NCI-H82 (cell line): Measurements from ENCODE around the gene ZNF423.

Source experiments
- DNase-seq: peaks from one replicate; lab custom pipeline; 2025; lab: John Stamatoyannopoulos, UW

The ZNF423 gene

DNA sequence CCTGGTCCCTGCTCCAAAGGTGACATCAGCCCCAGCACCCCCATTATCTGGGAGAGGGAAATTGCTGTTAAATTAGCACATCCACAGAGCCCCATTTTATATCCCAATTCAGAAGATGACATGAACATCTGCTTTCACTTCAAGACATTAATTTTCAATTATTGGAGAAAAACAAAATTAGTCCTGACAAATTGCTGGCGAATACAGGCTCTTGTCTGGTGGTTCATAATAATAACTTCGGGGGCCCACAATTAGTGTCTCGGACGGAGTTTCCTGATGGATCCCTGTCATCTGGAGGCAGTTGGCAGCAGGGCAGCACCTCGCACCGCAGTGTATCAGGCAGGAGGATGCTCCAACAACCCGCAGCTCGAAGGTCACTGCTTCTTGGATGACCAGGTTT lies 7.4 kb downstream of the ZNF423 start:
- no peak for DNase-seq

GRCh38 chr16:49846800-49847199 lies 9.1 kb downstream of the ZNF423 start:
- no peak for DNase-seq

DNA sequence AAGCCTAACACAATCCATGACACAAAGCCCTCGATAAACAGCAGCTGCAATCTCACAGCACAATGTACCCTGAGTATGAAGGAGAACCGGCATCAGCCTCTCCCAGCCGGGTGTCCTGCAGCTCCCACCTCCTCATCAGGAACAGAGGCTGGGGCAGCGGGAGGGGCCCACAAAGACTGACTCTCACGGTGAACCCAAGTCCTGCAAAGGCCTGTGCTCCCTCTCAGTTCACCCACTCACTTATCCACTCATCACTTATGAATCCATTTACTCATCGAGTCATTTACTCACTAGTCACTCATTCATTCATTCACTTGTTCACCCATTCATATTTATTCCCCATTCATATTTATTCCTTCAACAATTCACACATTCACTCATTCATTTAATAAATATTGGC lies 11.6 kb downstream of the ZNF423 start:
- DNase-seq = no peak

DNA sequence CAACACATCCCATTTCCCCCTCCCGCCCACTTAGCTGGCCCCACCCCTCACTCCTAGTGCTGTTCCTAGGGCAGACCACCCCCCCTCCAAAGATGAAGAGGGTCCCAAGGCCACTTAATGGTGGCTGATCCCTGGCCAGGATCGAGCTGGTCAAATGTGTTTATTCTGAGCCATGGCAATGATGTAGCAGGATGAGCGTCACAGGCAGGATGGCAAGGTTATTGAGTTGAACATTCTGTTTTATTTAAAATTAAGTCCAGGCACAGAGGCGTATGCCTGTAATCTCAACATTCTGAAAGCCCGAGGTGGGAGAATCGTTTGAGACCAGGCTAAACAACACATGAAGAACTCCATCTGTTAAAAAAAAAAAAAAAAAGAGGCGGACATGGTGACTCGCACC lies 12.2 kb downstream of the ZNF423 start:
- no peak for DNase-seq

DNA sequence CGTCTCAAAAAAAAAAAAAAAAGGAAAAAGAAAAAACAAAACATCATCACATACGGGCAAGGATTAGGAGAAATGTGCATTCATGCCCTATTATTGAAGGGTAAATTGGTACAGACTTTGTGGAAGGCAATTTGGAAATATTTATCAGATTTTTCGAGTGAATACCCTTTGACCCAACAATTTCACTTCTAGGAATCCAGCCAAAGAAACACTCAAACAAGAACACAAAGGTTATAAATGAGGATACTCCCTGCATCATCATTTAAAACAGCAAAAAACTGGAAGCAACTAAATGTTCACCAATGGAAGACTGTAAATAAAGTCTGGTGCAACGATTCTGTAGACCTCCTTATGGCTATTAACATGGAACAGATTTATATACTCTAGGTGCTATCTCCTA lies 12.9 kb downstream of the ZNF423 start:
- no peak for DNase-seq

DNA sequence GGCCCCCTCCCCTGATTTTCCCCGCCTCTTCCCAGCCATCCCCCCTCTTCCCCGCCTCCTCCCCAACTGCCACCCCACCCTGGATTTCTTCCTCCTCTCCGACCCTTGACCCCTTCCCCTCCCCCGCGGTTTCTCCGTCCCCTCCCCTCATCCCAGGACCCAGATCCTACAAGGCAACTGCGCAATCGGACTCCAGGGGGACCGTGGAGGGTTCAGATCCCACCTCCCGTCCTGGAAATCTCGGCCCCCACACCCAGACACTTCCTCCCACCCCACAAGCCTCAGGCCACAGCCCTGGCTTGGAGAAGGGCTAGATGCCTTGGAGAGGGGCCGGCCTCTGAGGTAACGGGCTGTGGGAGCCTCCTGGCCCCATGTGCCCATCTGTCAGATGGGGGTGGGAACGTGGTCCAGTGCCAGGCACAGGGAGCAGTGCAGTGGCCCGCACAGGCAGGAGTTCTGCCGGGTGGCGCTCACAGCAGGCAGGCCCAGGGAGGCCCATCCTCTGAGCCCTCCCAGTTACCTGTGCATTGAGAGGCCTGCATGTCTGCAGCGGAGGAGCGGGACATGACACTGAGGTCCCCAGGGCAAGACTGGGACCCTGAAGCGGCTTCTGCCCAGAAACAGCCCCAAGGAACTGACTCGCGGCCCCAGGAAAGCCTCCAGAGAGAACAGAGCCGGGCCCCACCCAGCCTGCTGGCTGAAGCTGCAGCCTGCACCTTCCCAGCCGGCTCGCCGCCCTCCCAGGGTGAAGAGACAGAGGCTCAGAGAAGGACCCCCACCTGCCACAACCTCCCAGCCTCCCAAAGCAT lies 16.7 kb downstream of the ZNF423 start:
- DNase-seq = no peak

DNA sequence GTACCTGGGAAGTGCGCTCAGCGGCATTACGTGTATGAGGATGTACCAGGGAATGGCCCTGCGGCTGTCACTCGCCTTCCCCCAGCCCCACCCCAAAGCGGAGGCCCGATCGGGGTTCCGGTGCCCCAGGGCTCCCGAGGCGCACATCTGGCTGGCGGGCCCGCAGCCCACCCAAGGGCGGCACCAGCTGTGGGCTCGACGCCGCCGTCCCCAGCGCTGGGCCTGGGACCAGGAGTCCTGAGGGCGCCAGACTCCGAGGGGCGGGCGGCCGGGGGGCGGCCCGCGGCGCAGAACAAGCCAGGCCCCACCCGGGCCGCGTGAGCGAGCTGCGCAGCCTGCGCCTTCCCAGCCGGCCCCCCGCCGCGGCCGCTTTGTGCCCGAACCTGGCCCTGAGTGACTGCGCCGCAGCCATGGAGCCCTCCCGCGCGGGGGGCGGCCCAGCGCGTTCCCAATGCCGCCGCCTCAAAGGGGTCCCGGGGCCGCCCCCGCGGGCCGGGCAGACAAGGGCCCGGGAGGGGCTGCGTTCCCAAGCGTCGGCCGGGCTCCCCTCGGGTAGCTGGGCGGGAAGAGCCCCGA lies 17.4 kb downstream of the ZNF423 start:
- no peak for DNase-seq

- DNase-seq = no peak
Observed at GRCh38 chr16:49837688-49838410, 18.1 kb downstream of the ZNF423 start.

- DNase-seq = no peak
Observed at GRCh38 chr16:49836668-49837067, 19.2 kb downstream of the ZNF423 start.

- peak; percentile 47 for DNase-seq
Observed at GRCh38 chr16:49836218-49836617, 19.7 kb downstream of the ZNF423 start.

DNA sequence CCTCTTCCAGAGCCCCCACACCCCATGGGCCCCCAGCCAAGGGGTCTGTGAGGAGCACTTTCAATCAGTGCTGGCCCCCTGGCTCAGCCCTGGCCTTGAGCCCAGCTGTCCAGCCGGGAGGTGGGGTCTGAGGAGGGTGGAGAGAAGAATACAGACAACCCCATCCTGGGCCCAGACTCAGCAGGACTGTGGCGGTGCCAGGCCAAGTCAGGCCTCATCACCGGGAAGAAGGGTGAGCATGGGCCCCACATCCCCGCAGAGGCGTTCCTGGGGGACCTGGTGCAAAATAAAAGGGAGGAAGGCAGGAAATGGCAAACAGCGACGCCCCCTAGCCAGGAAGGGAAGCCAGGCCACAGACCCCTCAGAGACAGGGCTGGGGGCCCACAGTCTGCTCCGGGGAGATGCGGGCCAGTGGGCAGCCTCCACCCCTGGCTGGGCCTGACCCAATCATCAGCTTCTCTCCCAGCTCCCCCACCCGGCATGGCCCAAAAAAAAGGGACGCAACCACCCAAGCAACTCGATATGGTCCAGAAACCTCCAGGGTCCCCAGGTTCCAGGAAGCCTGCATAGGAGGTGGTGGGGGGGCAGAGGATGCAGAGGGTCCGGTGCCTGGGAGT lies 20.6 kb downstream of the ZNF423 start:
- DNase-seq = peak; percentile 38

DNA sequence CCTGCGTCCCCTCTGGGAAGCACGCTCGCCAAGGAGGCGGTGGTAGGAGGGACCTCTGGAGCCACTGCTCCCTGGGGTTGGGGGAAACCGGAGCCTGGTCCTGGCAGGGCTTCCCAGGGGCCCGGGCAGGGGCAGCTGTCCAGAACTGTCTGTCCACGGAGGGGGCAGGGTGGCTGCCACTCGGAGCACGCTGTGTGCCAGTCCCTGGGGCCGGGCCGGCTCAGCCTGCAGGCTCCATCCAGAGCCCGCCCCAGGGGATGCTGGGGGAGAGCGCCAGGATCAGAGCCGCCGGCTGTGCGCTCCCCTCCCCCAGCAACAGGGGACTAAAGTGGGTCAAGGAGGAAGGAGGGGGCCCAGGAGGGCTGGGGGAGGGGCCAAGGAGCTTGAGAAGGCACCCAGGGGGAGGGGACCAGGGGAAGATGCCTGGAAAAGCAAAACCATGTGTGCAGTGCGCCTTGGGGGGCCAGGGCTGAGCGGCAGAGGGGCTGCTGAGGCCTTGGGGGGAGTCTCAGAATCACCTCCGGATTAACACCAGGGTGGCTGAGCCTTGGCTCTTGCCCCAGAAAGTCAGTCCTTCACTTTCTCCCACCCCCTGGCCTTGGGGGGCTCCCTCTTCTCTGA lies 21.3 kb downstream of the ZNF423 start:
- DNase-seq = peak; percentile 94

- DNase-seq = peak; percentile 37
Observed at GRCh38 chr16:49833796-49834530, 21.9 kb downstream of the ZNF423 start.

GRCh38 chr16:49833085-49833484 lies 22.8 kb downstream of the ZNF423 start:
- no peak for DNase-seq

DNA sequence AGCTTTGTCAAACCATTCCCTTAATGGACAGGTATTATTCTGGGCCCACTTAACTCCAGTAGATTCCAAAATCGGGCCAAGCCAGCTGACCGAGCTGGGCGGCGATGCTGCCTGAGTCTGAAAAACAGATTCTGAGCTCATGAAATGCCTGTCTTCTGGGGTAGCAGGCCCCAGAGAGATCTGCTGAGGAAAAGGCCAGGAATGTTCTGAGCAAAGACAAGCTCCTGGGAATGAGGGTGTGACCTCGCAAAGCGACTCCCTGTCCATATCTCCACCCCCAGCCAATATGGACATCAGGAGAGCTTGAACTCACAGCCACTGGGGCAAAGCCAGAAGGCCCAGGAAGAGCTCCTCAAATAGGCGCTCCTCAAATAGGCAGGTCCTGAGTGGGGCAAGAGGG lies 23.7 kb downstream of the ZNF423 start:
- DNase-seq = no peak

DNA sequence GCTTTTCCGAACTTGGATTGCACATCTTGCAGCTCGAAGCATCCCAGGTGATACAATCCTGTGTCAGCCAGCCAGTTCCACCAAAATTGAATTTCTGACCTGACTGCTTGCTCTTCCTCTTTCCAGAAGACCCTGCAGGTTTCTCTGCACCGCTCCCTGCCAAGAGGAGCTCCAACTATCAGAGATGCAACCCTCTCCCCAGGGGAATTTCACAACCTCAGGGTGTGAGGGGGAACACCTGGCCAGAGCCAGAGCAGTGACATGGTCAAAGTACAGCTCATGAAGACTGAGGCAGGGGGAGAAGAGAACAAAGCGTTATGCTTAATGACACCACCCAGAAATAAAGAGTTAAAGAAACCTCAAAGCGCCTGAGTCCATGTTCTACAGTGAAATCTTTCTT lies 25.0 kb downstream of the ZNF423 start:
- DNase-seq = no peak

DNA sequence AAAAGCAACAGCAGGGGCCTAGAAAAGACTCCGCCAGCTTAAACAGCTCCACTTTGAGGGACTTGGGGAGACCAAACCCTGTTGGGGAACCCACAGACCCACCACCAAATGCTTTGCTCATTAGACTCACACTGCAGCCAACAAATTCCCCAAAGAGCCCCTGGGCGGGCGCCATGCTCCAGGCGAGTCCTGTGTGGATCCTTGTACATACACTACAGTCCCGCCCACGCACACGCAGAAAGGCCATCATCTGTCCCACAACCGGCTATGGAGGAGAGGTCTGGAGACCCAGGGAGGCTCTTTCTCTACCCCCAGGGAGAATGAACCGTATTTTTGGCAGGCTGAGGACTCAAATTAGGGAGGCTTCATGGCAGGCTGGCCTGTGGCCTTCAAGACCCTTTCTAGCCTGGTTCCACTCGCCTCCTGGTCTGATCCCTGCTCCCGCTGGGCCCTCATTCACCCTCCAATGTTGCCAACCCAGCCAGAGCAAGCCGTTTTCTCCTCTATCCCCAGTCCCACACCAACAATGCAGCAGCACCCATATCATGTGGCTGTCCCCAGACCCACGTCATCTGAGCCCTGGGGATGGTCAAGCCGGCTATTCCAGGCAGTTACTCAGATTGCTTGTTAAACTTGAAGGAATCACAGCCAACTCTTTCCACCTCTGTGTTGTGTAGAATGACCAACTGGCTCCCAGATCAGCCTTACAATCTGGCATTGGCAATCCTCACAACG lies 27.2 kb downstream of the ZNF423 start:
- DNase-seq = no peak

- no peak for DNase-seq
Observed at GRCh38 chr16:49827805-49828438, 28.0 kb downstream of the ZNF423 start.

GRCh38 chr16:49826515-49826914 lies 29.4 kb downstream of the ZNF423 start:
- no peak for DNase-seq

GRCh38 chr16:49825041-49825440 lies 30.9 kb downstream of the ZNF423 start:
- no peak for DNase-seq
